Endothelial cell of umbilical vein (primary cell): ENCODE results near the gene DGKI. TPM values are rescaled to one million over a fixed set of nuclear protein-coding genes. Genes with fewer than 3 reads are reported as not detected.

ENCODE experiments used
- BruUV-seq: library from RNA; stranded (reverse); fragments of 400-500 nt; replicated peaks from 2 replicates; lab custom pipeline; 2021; lab: Mats Ljungman, UMichigan
- CTCF ChIA-PET: fragments of 300-600, 350-600 bp; sonication (Branson Sonifier 250); formaldehyde crosslinking; loops from one replicate; lab custom pipeline; 2021; ENCODE audit warnings: antibody characterized with exemption, inconsistent platforms; lab: Charles Lee
- POLR2A ChIA-PET: fragments of 300-600, 350-600 bp; sonication (Branson Sonifier 250); formaldehyde crosslinking; loops from one replicate; lab custom pipeline; 2021; ENCODE audit warnings: antibody characterized with exemption, inconsistent platforms; lab: Charles Lee
- DNase-seq: peaks from one replicate; pipeline ENCODE4 v3.0.0-alpha.2; 2011; ENCODE audit warnings: low read depth, low spot score
- FAIRE-seq: peaks from 2 replicates; lab custom pipeline; 2011; peaks lifted over from hg19 to GRCh38; lab: Jason Lieb, UNC
- H2AFZ ChIP-seq: 2 replicates; pipeline ENCODE4 v1.6.0; 2012; ENCODE audit warnings: low read depth, low read length, control low read depth, inconsistent platforms
- H3K27ac ChIP-seq: 2 replicates; pipeline ENCODE4 v1.5.1; 2011; ENCODE audit warnings: low read depth, mild to moderate bottlenecking, control low read depth, low read length, moderate library complexity; ENCODE audit not compliant: insufficient read depth
- H3K27me3 ChIP-seq, 2 experiments: 2 replicates each; pipeline versions ENCODE4 v1.6.0 to v1.6.1; 2011; ENCODE audit warnings: low read length in 2 of 2, mixed read lengths in 1 of 2; ENCODE audit not compliant: control insufficient read depth in 2 of 2, insufficient read depth in 2 of 2
- H3K36me3 ChIP-seq, 2 experiments: 2 replicates in 1 of 2; 3 replicates in 1 of 2; pipeline ENCODE4 v1.5.1; 2011; ENCODE audit warnings: low read length in 2 of 2, mild to moderate bottlenecking in 1 of 2, moderate library complexity in 1 of 2; ENCODE audit not compliant: control insufficient read depth in 2 of 2, insufficient read depth in 2 of 2; ENCODE audit errors: extremely low read depth in 1 of 2
- H3K4me1 ChIP-seq: 3 replicates; pipeline ENCODE4 v1.5.1; 2011; ENCODE audit warnings: mild to moderate bottlenecking, low read length; ENCODE audit not compliant: control insufficient read depth, insufficient read depth; ENCODE audit errors: extremely low read depth
- H3K4me2 ChIP-seq: 2 replicates; pipeline ENCODE4 v1.6.1; 2011; ENCODE audit warnings: low read length, control low read depth, mixed read lengths; ENCODE audit not compliant: insufficient read depth
- H3K4me3 ChIP-seq, 3 experiments: fragments of 200-600 bp in 1 of 3; sonication (generic), shearing (Covaris generic) in 1 of 3; replicated peaks in 1 of 3; 2 replicates each; pipeline ENCODE4 v1.5.1; 2011 to 2016; ENCODE audit warnings: control low read depth in 3 of 3, low read length in 3 of 3, mild to moderate bottlenecking in 2 of 3, inconsistent platforms in 1 of 3, low read depth in 1 of 3, moderate library complexity in 1 of 3; ENCODE audit not compliant: insufficient read depth in 1 of 3
- H3K79me2 ChIP-seq: 2 replicates; pipeline ENCODE4 v1.6.0; 2012; ENCODE audit warnings: low read length, inconsistent platforms; ENCODE audit not compliant: control insufficient read depth, insufficient read depth
- H3K9ac ChIP-seq: replicated peaks from 2 replicates; pipeline ENCODE3; 2011; ENCODE audit warnings: low read length, control low read depth; ENCODE audit not compliant: insufficient read depth; ENCODE audit errors: extremely low read depth
- H3K9me1 ChIP-seq: replicated peaks from 3 replicates; pipeline ENCODE4 v1.6.0; 2011; ENCODE audit warnings: mild to moderate bottlenecking, low read length; ENCODE audit not compliant: control insufficient read depth, insufficient read depth; ENCODE audit errors: extremely low read depth
- H3K9me3 ChIP-seq: replicated peaks from 2 replicates; pipeline ENCODE4 v1.5.1; 2012; ENCODE audit warnings: low read length, inconsistent platforms; ENCODE audit not compliant: control insufficient read depth, insufficient read depth
- H4K20me1 ChIP-seq: replicated peaks from 2 replicates; pipeline ENCODE3; 2011; ENCODE audit warnings: mild to moderate bottlenecking, low read length; ENCODE audit not compliant: control insufficient read depth, insufficient read depth; ENCODE audit errors: extremely low read depth
- EZH2 ChIP-seq: IDR thresholded peaks from 2 replicates; pipeline ENCODE4 v1.6.1; 2012; ENCODE audit warnings: borderline replicate concordance, low read depth, mild to moderate bottlenecking, moderate library complexity, low read length, inconsistent platforms; ENCODE audit not compliant: severe bottlenecking
- FOS ChIP-seq: IDR thresholded peaks from 2 replicates; pipeline ENCODE4 v1.6.1; 2011; ENCODE audit warnings: mild to moderate bottlenecking, low read length, moderate library complexity, borderline replicate concordance; ENCODE audit not compliant: insufficient read depth
- GATA2 ChIP-seq: IDR thresholded peaks from 2 replicates; pipeline ENCODE4 v1.7.0; 2011; ENCODE audit warnings: low read depth, mild to moderate bottlenecking, moderate library complexity, mixed read lengths, low read length; ENCODE audit not compliant: insufficient read length, insufficient read depth
- JUN ChIP-seq: IDR thresholded peaks from 2 replicates; pipeline ENCODE4 v1.6.1; 2011; ENCODE audit warnings: borderline replicate concordance, low read depth; ENCODE audit not compliant: insufficient read length, insufficient read depth
- MYC ChIP-seq: IDR thresholded peaks from one replicate; pipeline ENCODE4 v1.6.1; 2011; ENCODE audit warnings: mild to moderate bottlenecking, low read depth, low read length
- POLR2A ChIP-seq: IDR thresholded peaks from 2 replicates; pipeline ENCODE4 v1.6.1; 2012; ENCODE audit warnings: low read depth, mild to moderate bottlenecking, control low read depth, low read length
- POLR2AphosphoS5 ChIP-seq: IDR thresholded peaks from 2 replicates; pipeline ENCODE4 v1.6.1; 2012; ENCODE audit warnings: low read depth, mild to moderate bottlenecking, control low read depth, low read length, moderate library complexity; ENCODE audit not compliant: insufficient read depth
- dilution Hi-C: fragments of 300-500 bp; cut with MboI; formaldehyde crosslinking; loops from one replicate; pipeline ENCODE4 v1.15.0; 2019; ENCODE audit warnings: low sequenced_read_pairs; ENCODE audit not compliant: extremely low pct_ligation_motif_present
- intact Hi-C: fragments of 100-400 bp; cut with micrococcal nuclease; formaldehyde crosslinking; loops from one replicate; pipeline ENCODE4 v1.10.0; 2022
- polyA plus RNA-seq, 4 experiments: library from polyadenylated mRNA; depleted of rRNA in 3 of 4; stranded (reverse) in 3 of 4; unstranded in 1 of 4; fragments of >200 nt; gene quantifications; 2 replicates each; pipeline versions ENCODE4 v1.2.1 to v1.2.3, GENCODE V29; 2011 to 2012; ENCODE audit warnings: missing spikeins in 1 of 4
- total RNA-seq: library from RNA; stranded (reverse); gene quantifications from 2 replicates; pipeline ENCODE4 v1.2.3, GENCODE V29; 2021
- TF ChIP-seq, protein P1 (sequence below), 2 donors: IDR thresholded peaks; 1 replicate in 1 of 2; 2 replicates in 1 of 2; pipeline ENCODE4 v1.5.1; 2011; ENCODE audit warnings: low read length in 2 of 2, mild to moderate bottlenecking in 2 of 2, moderate library complexity in 2 of 2, control low read depth in 1 of 2, inconsistent platforms in 1 of 2, low read depth in 1 of 2; ENCODE audit not compliant: insufficient read depth in 1 of 2; ENCODE audit errors: extremely low read depth in 1 of 2
- TF ChIP-seq, protein P2 (sequence below): IDR thresholded peaks from 2 replicates; pipeline ENCODE4 v1.6.1; 2011; ENCODE audit not compliant: insufficient read depth, insufficient read length

The DGKI gene
- total and polyA plus RNA-seq, 2 donors (not counting 3 experiments of a cell fraction or from before 2014, with no cell fraction given), result 0.11 to 0.51 TPM

GRCh38 chr7:137747359-137748031 lies 99.3 kb downstream of the DGKI start:
- H3K4me3 ChIP-seq, result no peak overlapping the region
- DNase-seq, result no peak

GRCh38 chr7:137743021-137743420 lies 103.8 kb downstream of the DGKI start:
- TF ChIP-seq FOS, result no peak
- TF ChIP-seq, protein P1, sequence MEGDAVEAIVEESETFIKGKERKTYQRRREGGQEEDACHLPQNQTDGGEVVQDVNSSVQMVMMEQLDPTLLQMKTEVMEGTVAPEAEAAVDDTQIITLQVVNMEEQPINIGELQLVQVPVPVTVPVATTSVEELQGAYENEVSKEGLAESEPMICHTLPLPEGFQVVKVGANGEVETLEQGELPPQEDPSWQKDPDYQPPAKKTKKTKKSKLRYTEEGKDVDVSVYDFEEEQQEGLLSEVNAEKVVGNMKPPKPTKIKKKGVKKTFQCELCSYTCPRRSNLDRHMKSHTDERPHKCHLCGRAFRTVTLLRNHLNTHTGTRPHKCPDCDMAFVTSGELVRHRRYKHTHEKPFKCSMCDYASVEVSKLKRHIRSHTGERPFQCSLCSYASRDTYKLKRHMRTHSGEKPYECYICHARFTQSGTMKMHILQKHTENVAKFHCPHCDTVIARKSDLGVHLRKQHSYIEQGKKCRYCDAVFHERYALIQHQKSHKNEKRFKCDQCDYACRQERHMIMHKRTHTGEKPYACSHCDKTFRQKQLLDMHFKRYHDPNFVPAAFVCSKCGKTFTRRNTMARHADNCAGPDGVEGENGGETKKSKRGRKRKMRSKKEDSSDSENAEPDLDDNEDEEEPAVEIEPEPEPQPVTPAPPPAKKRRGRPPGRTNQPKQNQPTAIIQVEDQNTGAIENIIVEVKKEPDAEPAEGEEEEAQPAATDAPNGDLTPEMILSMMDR (IDR thresholded peaks at IDR 0.05; ENCODE audit: extremely low read depth in 1 of 2, insufficient read depth in 1 of 2, low read depth in 1 of 2, low read length in 2 of 2), result no peak
- TF ChIP-seq JUN, result no peak
- no peak for TF ChIP-seq POLR2A
- no peak for TF ChIP-seq EZH2
- TF ChIP-seq, protein P2, sequence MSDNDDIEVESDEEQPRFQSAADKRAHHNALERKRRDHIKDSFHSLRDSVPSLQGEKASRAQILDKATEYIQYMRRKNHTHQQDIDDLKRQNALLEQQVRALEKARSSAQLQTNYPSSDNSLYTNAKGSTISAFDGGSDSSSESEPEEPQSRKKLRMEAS, result no peak
- TF ChIP-seq GATA2, result no peak
- no peak for TF ChIP-seq MYC
- no peak for TF ChIP-seq POLR2AphosphoS5
- CTCF ChIA-PET, result no interaction called here
- no peak overlapping the region for H3K4me3 ChIP-seq
- no peaks in the 10 kb centered on the region for H3K4me1 ChIP-seq
- no peaks in the 10 kb centered on the region for H3K9me1 ChIP-seq
- H3K9me3 ChIP-seq, result no peaks in the 10 kb centered on the region
- no peaks in the 10 kb centered on the region for H3K36me3 ChIP-seq
- H3K9ac ChIP-seq, result no peak overlapping the region
- H3K4me2 ChIP-seq, result no peak overlapping the region
- no peak overlapping the region for H3K27ac ChIP-seq
- no peak for DNase-seq
- BruUV-seq, result no TSS peak
- H2AFZ ChIP-seq, result no peak overlapping the region
- POLR2A ChIA-PET, result no interaction called here
- dilution Hi-C loops, result no loop called here
- no peaks in the 10 kb centered on the region for H3K79me2 ChIP-seq
- no peak for FAIRE-seq
- no peaks in the 10 kb centered on the region for H4K20me1 ChIP-seq
- intact Hi-C loops, result no loop called here
- H3K27me3 ChIP-seq, result peaks cover 0 to 1% of the 10 kb centered on the region in 2 experiments

More at GRCh38 chr7:137747359-137748031, 99.3 kb downstream of the DGKI start:
- no peaks in the 10 kb centered on the region for H4K20me1 ChIP-seq
- TF ChIP-seq, protein P1 (IDR thresholded peaks at IDR 0.05; ENCODE audit: extremely low read depth in 1 of 2, insufficient read depth in 1 of 2, low read depth in 1 of 2, low read length in 2 of 2), result no peak
- no peak overlapping the region for H3K9ac ChIP-seq
- POLR2A ChIA-PET, result no interaction called here
- no peaks in the 10 kb centered on the region for H3K9me1 ChIP-seq
- H3K9me3 ChIP-seq, result no peaks in the 10 kb centered on the region
- no TSS peak for BruUV-seq
- peaks cover 0 to 1% of the 10 kb centered on the region in 2 experiments for H3K27me3 ChIP-seq
- dilution Hi-C loops (no loop called here), intact Hi-C loops (no loop called here)
- no peak overlapping the region for H2AFZ ChIP-seq
- H3K79me2 ChIP-seq, result no peaks in the 10 kb centered on the region
- no peaks in the 10 kb centered on the region for H3K4me1 ChIP-seq
- no peak overlapping the region for H3K4me2 ChIP-seq
- CTCF ChIA-PET, result interaction anchor here (1.1 kb wide), 1 partner anchor 67 kb away, joined by 3 read pairs; no protein-coding TSS in a partner anchor
- H3K27ac ChIP-seq, result no peak overlapping the region
- no peak for FAIRE-seq
- no peaks in the 10 kb centered on the region for H3K36me3 ChIP-seq
